A673 (cell line): Measurements from ENCODE around the gene CELF1. TPM values are rescaled to one million over a fixed set of nuclear protein-coding genes. Genes with fewer than 3 reads are reported as not detected.
"Not testable (repeated sequence)": the region's sequence is repeated elsewhere in the genome, so short reads cannot be mapped to it uniquely, and the experiment has no call there.

Experiments used
- BruUV-seq: library from RNA; stranded (reverse); fragments of 400-500 nt; replicated peaks from 2 replicates; lab custom pipeline; 2021; lab: Mats Ljungman, UMichigan
- CTCF ChIA-PET: fragments of 300-600 bp; sonication (Branson Sonifier 250); formaldehyde crosslinking; loops from one replicate; lab custom pipeline; 2022; ENCODE audit warnings: antibody characterized with exemption; lab: Charles Lee
- POLR2A ChIA-PET: fragments of 300-600 bp; sonication (Branson Sonifier 250); formaldehyde crosslinking; loops from one replicate; lab custom pipeline; 2022; ENCODE audit warnings: antibody characterized with exemption; ENCODE audit not compliant: low non-redundant PET; lab: Charles Lee
- DNase-seq: peaks from one replicate; pipeline ENCODE4 v3.0.0-alpha.2; 2015; ENCODE audit warnings: low spot score
- H3K27ac ChIP-seq: fragments of 200-600 bp; sonication (generic); 2 replicates; pipeline ENCODE4 v1.5.1; 2016; ENCODE audit warnings: mixed run types, low read depth, mild to moderate bottlenecking, mixed read lengths, antibody characterized with exemption, low read length; ENCODE audit not compliant: poor library complexity, severe bottlenecking
- H3K27me3 ChIP-seq: fragments of 200-600 bp; sonication (generic); replicated peaks from 2 replicates; pipeline ENCODE4 v1.6.1; 2017; ENCODE audit warnings: mixed run types, low read depth, mild to moderate bottlenecking, mixed read lengths, antibody characterized with exemption, low read length; ENCODE audit not compliant: insufficient read depth, poor library complexity
- H3K36me3 ChIP-seq: fragments of 200-600 bp; sonication (generic); 2 replicates; pipeline ENCODE4 v1.6.1; 2016; ENCODE audit warnings: mixed run types, mild to moderate bottlenecking, mixed read lengths, antibody characterized with exemption, low read length; ENCODE audit not compliant: insufficient read depth, poor library complexity, severe bottlenecking
- H3K4me1 ChIP-seq: fragments of 200-600 bp; sonication (generic); 2 replicates; pipeline ENCODE4 v1.6.1; 2017; ENCODE audit warnings: mixed run types, mild to moderate bottlenecking, mixed read lengths, antibody characterized with exemption, low read length; ENCODE audit not compliant: insufficient read depth, poor library complexity, severe bottlenecking
- H3K4me3 ChIP-seq: fragments of 200-600 bp; sonication (generic); 2 replicates; pipeline ENCODE4 v1.5.1; 2016; ENCODE audit warnings: low read depth, mixed run types, mild to moderate bottlenecking, mixed read lengths, low read length; ENCODE audit not compliant: poor library complexity, severe bottlenecking
- H3K9me3 ChIP-seq: fragments of 200-600 bp; sonication (generic); 2 replicates; pipeline ENCODE4 v1.6.1; 2016; ENCODE audit warnings: mixed run types, low read depth, mild to moderate bottlenecking, mixed read lengths, antibody characterized with exemption, low read length; ENCODE audit not compliant: poor library complexity, severe bottlenecking
- EZH2 ChIP-seq: fragments of 200-600 bp; sonication (generic); IDR thresholded peaks from 2 replicates; pipeline ENCODE4 v1.6.1; 2017; ENCODE audit warnings: borderline replicate concordance, low read depth, mild to moderate bottlenecking, mixed read lengths, antibody characterized with exemption, low read length; ENCODE audit not compliant: poor library complexity, severe bottlenecking
- intact Hi-C: fragments of 100-400 bp; cut with micrococcal nuclease; formaldehyde crosslinking; loops from one replicate; pipeline ENCODE4 v1.10.0; 2022; ENCODE audit not compliant: unreplicated experiment
- total RNA-seq: library from RNA; stranded (reverse); gene quantifications from 2 replicates; pipeline ENCODE4 v1.2.3, GENCODE V29; 2021
- TF ChIP-seq, protein P1 (sequence below): fragments of 300-800, 200-600 bp; sonication (generic); conservative IDR thresholded peaks from 2 replicates; pipeline ENCODE4 v1.5.1; 2017; ENCODE audit warnings: low read depth, mild to moderate bottlenecking, antibody characterized with exemption, low read length, moderate library complexity, mixed read lengths

Gene CELF1
- total RNA-seq, 1 experiment from 2014 or later = 257 TPM

DNA sequence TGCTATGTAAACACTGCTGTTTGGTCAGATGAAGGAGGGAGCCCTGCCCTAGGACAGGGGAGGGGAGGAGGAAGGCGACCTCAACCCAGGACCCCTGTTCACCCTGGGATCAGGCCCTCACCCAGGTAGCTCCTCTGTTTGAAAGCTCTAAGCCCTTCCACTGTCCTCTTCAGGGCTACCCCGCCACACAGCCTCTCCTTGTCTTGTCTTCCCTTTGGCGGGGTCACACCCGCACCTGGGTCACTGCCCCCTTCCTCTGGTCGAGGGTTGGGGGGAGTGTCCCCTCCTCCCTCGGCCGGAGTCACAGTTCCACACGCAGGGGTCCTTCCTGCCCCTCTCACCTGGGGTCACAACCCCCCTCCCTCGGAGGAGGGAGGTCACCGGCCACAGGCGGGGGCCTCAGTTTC lies 12.0 kb upstream of the CELF1 start:
- Histone ChIP-seq H3K4me3 (peak overlapping the region; percentile 73), H3K36me3 (no peaks in the 10 kb centered on the region), H3K27ac (peak overlapping the region; percentile 90), H3K27me3 (no peaks in the 10 kb centered on the region), H3K4me1 (peaks cover 10% of the 10 kb centered on the region), H3K9me3 (no peaks in the 10 kb centered on the region)
- CTCF ChIA-PET = interaction anchor here (0.7 kb wide), 1 partner anchor 12 kb away, joined by 3 read pairs; no protein-coding TSS in a partner anchor
- POLR2A ChIA-PET = no interaction called here
- no peak for DNase-seq
- BruUV-seq = TSS peak; percentile 52
- TF ChIP-seq EZH2 = no peak
- TF ChIP-seq, protein P1, sequence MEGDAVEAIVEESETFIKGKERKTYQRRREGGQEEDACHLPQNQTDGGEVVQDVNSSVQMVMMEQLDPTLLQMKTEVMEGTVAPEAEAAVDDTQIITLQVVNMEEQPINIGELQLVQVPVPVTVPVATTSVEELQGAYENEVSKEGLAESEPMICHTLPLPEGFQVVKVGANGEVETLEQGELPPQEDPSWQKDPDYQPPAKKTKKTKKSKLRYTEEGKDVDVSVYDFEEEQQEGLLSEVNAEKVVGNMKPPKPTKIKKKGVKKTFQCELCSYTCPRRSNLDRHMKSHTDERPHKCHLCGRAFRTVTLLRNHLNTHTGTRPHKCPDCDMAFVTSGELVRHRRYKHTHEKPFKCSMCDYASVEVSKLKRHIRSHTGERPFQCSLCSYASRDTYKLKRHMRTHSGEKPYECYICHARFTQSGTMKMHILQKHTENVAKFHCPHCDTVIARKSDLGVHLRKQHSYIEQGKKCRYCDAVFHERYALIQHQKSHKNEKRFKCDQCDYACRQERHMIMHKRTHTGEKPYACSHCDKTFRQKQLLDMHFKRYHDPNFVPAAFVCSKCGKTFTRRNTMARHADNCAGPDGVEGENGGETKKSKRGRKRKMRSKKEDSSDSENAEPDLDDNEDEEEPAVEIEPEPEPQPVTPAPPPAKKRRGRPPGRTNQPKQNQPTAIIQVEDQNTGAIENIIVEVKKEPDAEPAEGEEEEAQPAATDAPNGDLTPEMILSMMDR = no peak
- intact Hi-C loops = loop anchor here (10.0 kb wide), 1 partner anchor 290 kb away; no protein-coding TSS in a partner anchor

GRCh38 chr11:47564366-47564765 lies 11.4 kb upstream of the CELF1 start:
- H3K27me3 ChIP-seq, H3K27ac ChIP-seq, BruUV-seq, DNase-seq, H3K4me3 ChIP-seq, H3K9me3 ChIP-seq, H3K36me3 ChIP-seq: not testable (repeated sequence)
- ChIA-PET POLR2A (interaction anchor here (0.6 kb wide), 1 partner anchor 978 kb away, joined by 6 read pairs; no protein-coding TSS in a partner anchor), CTCF (interaction anchor here (0.7 kb wide), 1 partner anchor 11 kb away, joined by 3 read pairs; no protein-coding TSS in a partner anchor)
- intact Hi-C loops = loop anchor here (10.0 kb wide), 1 partner anchor 290 kb away; no protein-coding TSS in a partner anchor
- peaks cover 10% of the 10 kb centered on the region for H3K4me1 ChIP-seq

- POLR2A ChIA-PET = interaction anchor here (0.6 kb wide), 1 partner anchor 156 kb away, joined by 7 read pairs; no protein-coding TSS in a partner anchor
- peaks cover 10% of the 10 kb centered on the region for H3K4me1 ChIP-seq
- CTCF ChIA-PET, H3K27ac ChIP-seq, H3K36me3 ChIP-seq, H3K9me3 ChIP-seq, H3K27me3 ChIP-seq, H3K4me3 ChIP-seq, DNase-seq, BruUV-seq: not testable (repeated sequence)
- intact Hi-C loops = loop anchor here (10.0 kb wide), 1 partner anchor 292 kb away; no protein-coding TSS in a partner anchor
Measured at GRCh38 chr11:47562393-47562792, 9.5 kb upstream of the CELF1 start.

GRCh38 chr11:47560426-47560825 lies 7.5 kb upstream of the CELF1 start:
- ChIA-PET POLR2A (interaction anchor here (0.6 kb wide), 1 partner anchor 586 kb away, joined by 8 read pairs; no protein-coding TSS in a partner anchor), CTCF (interaction anchor here (0.6 kb wide), 1 partner anchor 205 kb away, joined by 3 read pairs; no protein-coding TSS in a partner anchor)
- intact Hi-C loops = loop anchor here (10.0 kb wide), 1 partner anchor 294 kb away; no protein-coding TSS in a partner anchor
- no peaks in the 10 kb centered on the region for H3K27me3 ChIP-seq
- H3K4me3 ChIP-seq = no peak overlapping the region
- H3K36me3 ChIP-seq = no peaks in the 10 kb centered on the region
- H3K27ac ChIP-seq = no peak overlapping the region
- TF ChIP-seq, protein P1 = no peak
- no peak for TF ChIP-seq EZH2
- no peaks in the 10 kb centered on the region for H3K9me3 ChIP-seq
- peaks cover 10% of the 10 kb centered on the region for H3K4me1 ChIP-seq
- DNase-seq = no peak
- no TSS peak for BruUV-seq
